ENCODE data around the gene KCNT2. TPM values are rescaled to one million over a fixed set of nuclear protein-coding genes. Genes with fewer than 3 reads are reported as not detected.

KCNT2 gene
- total RNA-seq, 1 experiment from 2014 or later, result 0.41 TPM

- no peaks in the 10 kb centered on the region for H3K27me3 ChIP-seq (ENCODE audit: control insufficient read depth, insufficient read depth, low read length)
- CTCF ChIA-PET, result no interaction called here
- H3K27ac ChIP-seq (ENCODE audit: low read length), result peak overlapping the region; percentile 21; the same call in 1 of the 2 replicates
- in situ Hi-C loops (cut with HindIII; ENCODE audit: low pct_unique_long_range_greater_than_20kb, low sequenced_read_pairs) (no loop called here), intact Hi-C loops (cut with micrococcal nuclease; ENCODE audit: unreplicated experiment) (no loop called here)
- H3K36me3 ChIP-seq (ENCODE audit: control insufficient read depth, insufficient read depth, low read length), result no peaks in the 10 kb centered on the region
- no peak overlapping the region for H3K4me3 ChIP-seq (ENCODE audit: low read depth in 2 of 2, low read length in 2 of 2)
- H3K9me3 ChIP-seq (ENCODE audit: control insufficient read depth, insufficient read depth, low read depth, low read length), result no peaks in the 10 kb centered on the region
- POLR2A ChIA-PET, result no interaction called here
- BruUV-seq (replicated peaks), result no TSS peak
- H3K4me1 ChIP-seq (ENCODE audit: control insufficient read depth, insufficient read depth, low read length), result no peaks in the 10 kb centered on the region
- TF ChIP-seq REST (IDR thresholded peaks at IDR 0.05; ENCODE audit: insufficient read depth in 1 of 2, low read depth in 2 of 2, low read length in 1 of 2), result no peak
- TF ChIP-seq TCF7L2 (IDR thresholded peaks at IDR 0.05; ENCODE audit: low read depth, low read length), result no peak
- TF ChIP-seq SIN3A (IDR thresholded peaks at IDR 0.05; ENCODE audit: borderline replicate concordance, insufficient read depth, low read depth, low read length), result no peak
- TF ChIP-seq, protein P1, sequence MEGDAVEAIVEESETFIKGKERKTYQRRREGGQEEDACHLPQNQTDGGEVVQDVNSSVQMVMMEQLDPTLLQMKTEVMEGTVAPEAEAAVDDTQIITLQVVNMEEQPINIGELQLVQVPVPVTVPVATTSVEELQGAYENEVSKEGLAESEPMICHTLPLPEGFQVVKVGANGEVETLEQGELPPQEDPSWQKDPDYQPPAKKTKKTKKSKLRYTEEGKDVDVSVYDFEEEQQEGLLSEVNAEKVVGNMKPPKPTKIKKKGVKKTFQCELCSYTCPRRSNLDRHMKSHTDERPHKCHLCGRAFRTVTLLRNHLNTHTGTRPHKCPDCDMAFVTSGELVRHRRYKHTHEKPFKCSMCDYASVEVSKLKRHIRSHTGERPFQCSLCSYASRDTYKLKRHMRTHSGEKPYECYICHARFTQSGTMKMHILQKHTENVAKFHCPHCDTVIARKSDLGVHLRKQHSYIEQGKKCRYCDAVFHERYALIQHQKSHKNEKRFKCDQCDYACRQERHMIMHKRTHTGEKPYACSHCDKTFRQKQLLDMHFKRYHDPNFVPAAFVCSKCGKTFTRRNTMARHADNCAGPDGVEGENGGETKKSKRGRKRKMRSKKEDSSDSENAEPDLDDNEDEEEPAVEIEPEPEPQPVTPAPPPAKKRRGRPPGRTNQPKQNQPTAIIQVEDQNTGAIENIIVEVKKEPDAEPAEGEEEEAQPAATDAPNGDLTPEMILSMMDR (IDR thresholded peaks at IDR 0.05), result no peak
- TF ChIP-seq POLR2AphosphoS5 (IDR thresholded peaks at IDR 0.05; ENCODE audit: low read depth, low read length), result no peak
- no peak for DNase-seq (ENCODE audit: low read depth, low spot score)
- peak; percentile 48; the same call in 1 of the 2 replicates for ATAC-seq
Observed at GRCh38 chr1:196407358-196408051, 200.7 kb downstream of the KCNT2 start.

GRCh38 chr1:196405839-196406238 lies 202.4 kb downstream of the KCNT2 start:
- ATAC-seq, result no peak
- Histone ChIP-seq H3K9me3 (ENCODE audit: control insufficient read depth, insufficient read depth, low read depth, low read length) (no peaks in the 10 kb centered on the region), H3K4me3 (ENCODE audit: low read depth in 2 of 2, low read length in 2 of 2) (no peak overlapping the region), H3K36me3 (ENCODE audit: control insufficient read depth, insufficient read depth, low read length) (no peaks in the 10 kb centered on the region), H3K4me1 (ENCODE audit: control insufficient read depth, insufficient read depth, low read length) (no peaks in the 10 kb centered on the region), H3K27me3 (ENCODE audit: control insufficient read depth, insufficient read depth, low read length) (no peaks in the 10 kb centered on the region), H3K27ac (ENCODE audit: low read length) (no peak overlapping the region)
- intact Hi-C loops (cut with micrococcal nuclease; ENCODE audit: unreplicated experiment), result no loop called here
- ChIA-PET POLR2A (no interaction called here), CTCF (no interaction called here)
- TF ChIP-seq REST (IDR thresholded peaks at IDR 0.05; ENCODE audit: insufficient read depth in 1 of 2, low read depth in 2 of 2, low read length in 1 of 2) (no peak), SIN3A (IDR thresholded peaks at IDR 0.05; ENCODE audit: borderline replicate concordance, insufficient read depth, low read depth, low read length) (no peak), TCF7L2 (IDR thresholded peaks at IDR 0.05; ENCODE audit: low read depth, low read length) (no peak), POLR2AphosphoS5 (IDR thresholded peaks at IDR 0.05; ENCODE audit: low read depth, low read length) (no peak)
- TF ChIP-seq, protein P1 (IDR thresholded peaks at IDR 0.05), result no peak
- in situ Hi-C loops (cut with HindIII; ENCODE audit: low pct_unique_long_range_greater_than_20kb, low sequenced_read_pairs), result no loop called here
- BruUV-seq (replicated peaks), result no TSS peak
- DNase-seq (ENCODE audit: low read depth, low spot score), result no peak
